Progenitor cell of endocrine pancreas (in vitro differentiated cells): ENCODE data around the gene CLCN7. TPM values are rescaled to one million over a fixed set of nuclear protein-coding genes. Genes with fewer than 3 reads are reported as not detected.

Experiments
- DNase-seq: peaks from one replicate; pipeline ENCODE4 v3.0.0; 2021; ENCODE audit warnings: low spot score; ENCODE audit not compliant: unreplicated experiment
- H3K27ac Mint-ChIP-seq: 2 replicates; pipeline ENCODE4 v1.8.0; 2021; ENCODE audit warnings: mild to moderate bottlenecking, moderate library complexity, mixed read lengths
- H3K27me3 Mint-ChIP-seq: 2 replicates; pipeline ENCODE4 v1.8.0; 2021; ENCODE audit warnings: mixed read lengths
- H3K36me3 Mint-ChIP-seq: 2 replicates; pipeline ENCODE4 v1.8.0; 2022; ENCODE audit warnings: mixed read lengths; ENCODE audit not compliant: insufficient read depth
- H3K4me1 Mint-ChIP-seq: 2 replicates; pipeline ENCODE4 v1.8.0; 2021; ENCODE audit warnings: low read depth, mixed read lengths
- H3K4me3 Mint-ChIP-seq: 2 replicates; pipeline ENCODE4 v1.8.0; 2021; ENCODE audit warnings: low read depth, mild to moderate bottlenecking, moderate library complexity, mixed read lengths
- H3K9me3 Mint-ChIP-seq: 2 replicates; pipeline ENCODE4 v1.8.0; 2021; ENCODE audit warnings: low read depth, mixed read lengths
- total RNA-seq: library from RNA; stranded (reverse); gene quantifications from 2 replicates; pipeline ENCODE4 v1.2.1, GENCODE V29; 2021
- TF ChIP-seq, protein P1 (sequence below): fragments of 200-600 bp; sonication (generic); IDR thresholded peaks from one replicate; pipeline ENCODE4 v1.5.0; 2021; ENCODE audit warnings: antibody characterized with exemption, mild to moderate bottlenecking; ENCODE audit not compliant: unreplicated experiment

The CLCN7 gene
- total RNA-seq, 1 donor from 2014 or later, result 89.4 TPM

DNA sequence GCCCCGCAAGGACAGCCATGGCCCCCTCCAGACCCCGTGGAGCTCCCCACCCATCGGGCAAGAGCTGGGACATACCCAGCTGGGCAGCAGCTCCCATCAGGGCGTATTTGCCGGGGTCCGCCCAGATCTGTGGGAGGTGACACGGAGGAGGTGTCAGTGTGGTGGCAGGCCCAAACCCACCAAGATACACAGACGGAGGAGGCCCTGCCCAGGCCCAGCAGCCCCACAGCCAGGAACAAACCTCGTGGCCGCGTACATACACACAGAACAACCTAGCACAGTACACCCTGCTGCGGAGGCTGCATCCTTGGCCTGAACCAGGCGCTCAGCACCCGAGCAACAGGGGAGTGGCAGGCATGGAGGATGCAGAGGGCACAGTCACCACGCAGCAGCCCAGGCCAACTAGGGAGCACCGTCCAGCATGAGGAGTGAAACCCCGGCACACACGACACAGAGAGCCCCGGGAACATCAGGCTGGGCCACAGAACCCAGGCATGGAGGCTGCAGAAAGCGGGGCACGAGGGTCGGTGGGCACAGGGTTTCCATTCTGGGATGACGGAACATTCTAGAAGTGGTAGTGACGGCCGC lies 25.5 kb downstream of the CLCN7 start:
- Mint-ChIP-seq H3K9me3 (no peaks in the 10 kb centered on the region), H3K4me1 (no peaks in the 10 kb centered on the region)

DNA sequence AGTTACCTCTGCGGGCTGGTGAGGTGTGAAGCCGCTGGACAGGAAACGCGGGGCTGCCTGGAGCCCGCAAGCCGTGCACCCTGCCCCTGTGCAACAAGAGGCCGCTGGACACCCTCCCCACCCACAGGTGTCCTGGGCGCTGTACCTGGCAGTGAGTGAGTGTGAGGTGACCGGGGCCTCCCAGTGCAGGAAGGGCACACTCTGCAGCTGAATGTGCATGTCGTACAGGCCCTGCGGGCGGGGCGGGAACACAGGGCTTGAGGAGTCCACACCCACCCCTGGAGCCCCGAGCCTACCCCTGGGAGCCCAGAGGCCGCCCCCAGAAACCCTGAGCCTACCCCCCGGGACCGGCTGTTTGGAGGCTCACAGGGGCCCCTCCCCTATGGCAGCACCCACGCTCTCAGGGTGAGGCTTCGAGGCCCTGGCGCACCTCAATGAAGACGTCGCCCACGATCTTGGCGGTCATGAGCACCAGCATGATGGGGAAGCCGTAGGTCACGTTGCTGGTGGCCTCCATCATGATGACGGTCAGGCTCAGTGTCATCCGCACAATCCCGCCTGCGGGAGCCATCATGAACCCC lies 26.2 kb downstream of the CLCN7 start:
- H3K4me3 Mint-ChIP-seq, result no peak overlapping the region
- H3K4me1 Mint-ChIP-seq, result no peaks in the 10 kb centered on the region
- no peaks in the 10 kb centered on the region for H3K9me3 Mint-ChIP-seq
- TF ChIP-seq, protein P1, sequence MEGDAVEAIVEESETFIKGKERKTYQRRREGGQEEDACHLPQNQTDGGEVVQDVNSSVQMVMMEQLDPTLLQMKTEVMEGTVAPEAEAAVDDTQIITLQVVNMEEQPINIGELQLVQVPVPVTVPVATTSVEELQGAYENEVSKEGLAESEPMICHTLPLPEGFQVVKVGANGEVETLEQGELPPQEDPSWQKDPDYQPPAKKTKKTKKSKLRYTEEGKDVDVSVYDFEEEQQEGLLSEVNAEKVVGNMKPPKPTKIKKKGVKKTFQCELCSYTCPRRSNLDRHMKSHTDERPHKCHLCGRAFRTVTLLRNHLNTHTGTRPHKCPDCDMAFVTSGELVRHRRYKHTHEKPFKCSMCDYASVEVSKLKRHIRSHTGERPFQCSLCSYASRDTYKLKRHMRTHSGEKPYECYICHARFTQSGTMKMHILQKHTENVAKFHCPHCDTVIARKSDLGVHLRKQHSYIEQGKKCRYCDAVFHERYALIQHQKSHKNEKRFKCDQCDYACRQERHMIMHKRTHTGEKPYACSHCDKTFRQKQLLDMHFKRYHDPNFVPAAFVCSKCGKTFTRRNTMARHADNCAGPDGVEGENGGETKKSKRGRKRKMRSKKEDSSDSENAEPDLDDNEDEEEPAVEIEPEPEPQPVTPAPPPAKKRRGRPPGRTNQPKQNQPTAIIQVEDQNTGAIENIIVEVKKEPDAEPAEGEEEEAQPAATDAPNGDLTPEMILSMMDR, result no peak
- peaks cover 2% of the 10 kb centered on the region for H3K36me3 Mint-ChIP-seq
- no peaks in the 10 kb centered on the region for H3K27me3 Mint-ChIP-seq
- DNase-seq, result no peak
- no peak overlapping the region for H3K27ac Mint-ChIP-seq

More for the DNA sequence above, 25.5 kb downstream of the CLCN7 start:
- DNase-seq, result no peak
- Mint-ChIP-seq H3K4me3 (no peak overlapping the region), H3K27ac (no peak overlapping the region), H3K27me3 (no peaks in the 10 kb centered on the region), H3K36me3 (peaks cover 2% of the 10 kb centered on the region)
- TF ChIP-seq, protein P1, result no peak

DNA sequence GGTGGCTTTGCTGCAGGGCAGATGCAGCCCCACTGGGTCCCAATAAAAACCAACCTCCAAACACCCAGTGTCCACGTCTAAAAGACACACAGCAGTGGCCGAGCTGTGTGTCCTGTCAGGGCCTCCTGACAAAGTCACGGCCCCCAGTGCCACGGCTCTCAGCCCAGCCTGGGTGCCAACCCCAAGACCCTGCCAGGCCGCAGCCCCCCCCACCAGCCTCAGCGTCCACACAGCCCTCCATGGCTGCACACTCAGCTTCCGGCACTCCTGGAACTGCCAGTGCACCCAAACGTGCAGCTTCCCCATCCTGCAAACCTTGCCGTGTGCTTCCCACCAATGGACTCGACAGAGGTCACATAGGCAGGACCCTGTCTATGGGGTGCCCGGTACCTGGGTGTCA lies 26.9 kb downstream of the CLCN7 start:
- H3K27me3 Mint-ChIP-seq, result no peaks in the 10 kb centered on the region
- H3K9me3 Mint-ChIP-seq, result no peaks in the 10 kb centered on the region
- TF ChIP-seq, protein P1, result no peak
- no peak for DNase-seq
- no peak overlapping the region for H3K27ac Mint-ChIP-seq
- H3K36me3 Mint-ChIP-seq, result peaks cover 2% of the 10 kb centered on the region
- no peaks in the 10 kb centered on the region for H3K4me1 Mint-ChIP-seq
- H3K4me3 Mint-ChIP-seq, result no peak overlapping the region

DNA sequence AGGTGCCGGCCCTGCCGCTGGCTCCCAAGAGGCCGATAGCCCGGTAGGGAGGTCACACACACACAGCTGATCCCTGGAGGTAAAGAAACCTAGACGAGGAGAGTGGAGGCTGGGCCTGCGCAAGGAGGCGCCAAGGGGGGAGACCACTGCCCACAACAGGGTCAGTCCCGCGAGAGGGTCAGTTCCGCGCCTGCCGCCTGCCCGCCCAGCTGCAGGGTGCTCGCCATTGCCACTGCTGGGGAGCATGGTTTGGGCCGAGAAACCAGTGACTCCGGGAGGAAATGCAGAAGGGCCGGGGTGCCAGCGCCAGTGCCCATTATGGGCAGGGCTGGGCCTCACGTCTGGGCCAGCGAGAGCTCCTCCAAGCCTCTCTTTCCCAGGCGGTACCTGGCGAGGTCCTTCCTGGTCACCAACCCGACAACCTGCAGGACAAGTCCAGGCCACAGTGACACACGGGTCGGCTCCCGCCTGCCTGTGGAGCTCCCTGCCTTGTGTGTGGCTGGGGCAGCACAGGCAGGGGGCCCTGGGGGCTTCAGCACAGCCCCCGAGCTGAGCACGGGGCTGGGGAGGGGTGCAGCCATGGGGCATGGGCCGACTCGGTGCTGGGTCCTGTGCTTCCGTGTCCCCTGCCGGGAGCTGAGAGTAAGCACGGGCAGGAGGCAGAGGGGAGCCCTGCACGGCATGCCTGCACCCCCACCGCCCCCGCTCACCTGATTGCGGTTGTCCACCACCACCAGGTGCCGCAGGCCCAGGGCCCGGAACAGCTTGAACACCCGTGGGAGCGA lies 28.3 kb downstream of the CLCN7 start:
- DNase-seq, result no peak
- no peaks in the 10 kb centered on the region for H3K9me3 Mint-ChIP-seq
- TF ChIP-seq, protein P1, result no peak
- H3K36me3 Mint-ChIP-seq, result peaks cover 2% of the 10 kb centered on the region
- H3K4me3 Mint-ChIP-seq, result no peak overlapping the region
- H3K27me3 Mint-ChIP-seq, result no peaks in the 10 kb centered on the region
- H3K27ac Mint-ChIP-seq, result no peak overlapping the region
- no peaks in the 10 kb centered on the region for H3K4me1 Mint-ChIP-seq

DNA sequence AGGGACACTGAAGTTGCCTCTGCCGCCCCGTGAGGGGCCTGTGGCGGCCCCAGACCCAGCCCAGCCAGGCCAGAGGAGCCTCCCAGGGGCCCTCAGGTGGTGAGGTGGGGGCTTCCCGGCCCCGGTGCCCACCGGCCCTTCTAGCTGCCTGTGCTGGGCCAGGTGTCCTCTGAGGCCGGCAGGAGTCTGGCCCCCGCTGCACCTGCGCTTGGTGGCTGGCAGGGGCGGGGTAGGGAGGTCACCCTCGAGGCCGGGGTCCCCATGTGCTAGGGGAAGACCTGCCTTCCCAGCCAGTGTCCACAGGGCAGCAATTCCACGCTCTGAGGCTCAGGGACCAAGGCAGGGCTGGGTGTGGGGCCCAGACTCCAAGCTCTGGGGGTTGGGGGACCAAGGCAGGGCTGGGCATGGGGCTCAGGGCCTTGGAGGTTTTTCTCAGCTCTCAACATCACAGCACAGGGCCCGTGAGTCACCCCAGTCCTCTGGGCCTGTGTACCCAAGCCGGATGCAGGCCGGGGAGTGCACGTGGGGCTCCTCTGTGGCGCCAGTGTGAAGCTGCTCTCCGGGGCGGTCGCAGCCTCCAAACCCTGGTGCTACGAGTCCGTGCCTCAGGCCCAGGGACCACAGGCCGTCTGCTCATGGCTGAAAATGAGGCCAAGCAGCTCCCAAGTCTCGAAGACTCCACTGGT lies 29.2 kb downstream of the CLCN7 start:
- Mint-ChIP-seq H3K9me3 (no peaks in the 10 kb centered on the region), H3K4me1 (no peaks in the 10 kb centered on the region), H3K27me3 (no peaks in the 10 kb centered on the region), H3K4me3 (no peak overlapping the region), H3K27ac (no peak overlapping the region), H3K36me3 (no peaks in the 10 kb centered on the region)
- DNase-seq, result no peak
- TF ChIP-seq, protein P1, result no peak
